ENCODE results near the gene ZNF14.
"Not testable (repeated sequence)": the region's sequence is repeated elsewhere in the genome, so short reads cannot be mapped to it uniquely, and the experiment has no call there.

The ZNF14 gene

DNA sequence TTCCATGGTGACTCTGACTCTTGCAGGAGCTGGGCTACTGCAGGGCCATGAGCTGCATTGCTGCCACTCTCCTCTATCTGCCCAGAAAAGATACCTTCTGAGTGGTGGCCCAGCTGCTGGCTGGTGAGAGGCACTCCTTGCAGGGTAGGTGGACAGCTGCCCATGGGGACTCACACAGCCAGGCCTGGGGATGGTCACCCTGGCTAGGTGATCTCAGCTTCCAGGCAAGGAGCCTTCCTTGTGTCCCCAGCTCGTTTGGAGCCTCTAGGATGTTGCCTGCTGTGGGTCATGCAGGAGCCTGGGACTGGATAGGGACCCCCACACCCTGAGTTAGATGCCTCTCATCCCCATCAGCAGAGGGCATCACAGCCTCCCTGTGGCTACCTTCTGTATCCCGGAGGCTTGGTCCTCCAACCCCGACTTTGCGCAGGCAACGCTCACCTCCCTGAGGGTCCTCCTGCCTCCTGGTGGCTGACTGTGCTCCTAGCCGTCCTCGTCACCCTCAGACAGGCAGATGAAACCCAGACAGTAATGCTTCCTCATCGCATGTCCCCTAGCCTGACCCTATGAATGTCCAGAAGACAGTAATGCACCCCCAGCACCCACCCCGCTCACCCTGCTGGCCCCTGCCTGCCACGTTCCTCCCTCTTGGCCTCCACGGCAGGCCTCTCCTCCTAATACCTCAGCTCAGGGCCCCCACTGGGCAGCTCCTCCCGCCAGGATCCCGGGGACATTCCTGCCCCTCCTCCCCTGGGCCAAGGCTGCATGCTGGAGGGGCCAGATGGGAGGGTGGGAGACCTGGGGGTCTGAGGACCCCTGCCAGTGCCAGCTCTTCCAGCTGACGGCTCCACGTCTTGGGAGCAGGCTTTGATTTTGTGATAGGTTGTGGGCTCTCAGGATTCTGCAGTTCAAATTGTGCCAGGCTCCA, 13.6 kb upstream of the ZNF14 start:
- DNase-seq (ENCODE audit: low read depth in 2 of 2): no peak

DNA sequence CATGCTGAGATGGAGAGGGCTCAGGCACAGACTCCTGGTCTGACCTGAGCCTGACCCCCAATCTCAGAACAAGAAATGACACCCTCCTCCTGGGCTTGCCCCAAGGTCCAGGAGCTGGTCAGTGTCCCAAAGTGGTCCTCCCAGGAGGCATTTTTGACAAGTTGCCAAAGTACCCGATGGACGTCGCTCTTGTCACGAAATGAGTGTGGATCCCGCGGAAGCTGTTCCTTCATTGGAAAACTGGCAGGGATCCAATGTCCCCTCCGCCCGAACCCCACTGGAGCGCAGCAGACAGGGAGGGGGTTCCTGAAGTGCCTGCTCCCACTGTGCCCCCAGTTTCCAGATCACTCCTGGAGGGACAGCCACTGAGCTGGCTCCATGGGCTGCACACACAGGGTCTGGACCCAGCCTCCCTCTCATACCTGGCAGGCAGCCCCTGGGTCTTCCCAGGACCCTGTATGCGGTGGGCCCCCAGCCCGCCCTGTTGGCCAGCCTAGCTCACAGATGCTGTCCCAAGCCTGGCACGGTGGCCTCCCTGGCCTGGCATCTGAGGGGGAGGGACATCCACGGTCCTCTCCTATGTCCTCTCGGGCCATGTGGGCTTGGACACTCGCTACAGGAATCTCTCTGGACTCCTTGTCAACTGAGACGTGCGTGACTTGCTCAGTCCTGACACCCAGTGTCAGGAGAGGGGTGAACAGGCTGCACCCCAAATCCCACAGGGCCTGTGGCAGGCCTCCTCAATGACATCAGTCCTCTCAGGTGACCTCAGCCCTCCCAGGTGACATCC, 12.8 kb upstream of the ZNF14 start:
- no peak for DNase-seq (ENCODE audit: low read depth in 2 of 2)

DNA sequence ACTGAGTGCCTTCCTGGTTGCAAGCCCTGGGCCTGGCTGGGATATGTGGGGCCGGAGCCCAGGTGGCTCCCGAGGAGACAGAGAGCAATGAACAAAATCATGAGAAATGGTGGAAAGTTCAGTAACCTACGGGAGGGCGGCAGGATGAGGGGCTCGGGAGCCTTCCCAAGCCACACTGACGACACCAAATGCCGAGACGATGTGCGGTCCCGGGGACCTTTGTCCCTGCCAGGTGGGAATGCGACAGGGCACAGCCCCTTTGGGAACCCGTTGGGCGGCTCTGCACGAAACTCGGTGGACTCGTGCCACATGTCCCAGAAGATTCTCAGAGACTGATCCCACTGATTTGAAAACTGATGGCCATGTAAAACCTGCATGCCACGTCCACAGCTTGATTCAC, 11.7 kb upstream of the ZNF14 start:
- DNase-seq (ENCODE audit: low read depth in 2 of 2): no peak

DNA sequence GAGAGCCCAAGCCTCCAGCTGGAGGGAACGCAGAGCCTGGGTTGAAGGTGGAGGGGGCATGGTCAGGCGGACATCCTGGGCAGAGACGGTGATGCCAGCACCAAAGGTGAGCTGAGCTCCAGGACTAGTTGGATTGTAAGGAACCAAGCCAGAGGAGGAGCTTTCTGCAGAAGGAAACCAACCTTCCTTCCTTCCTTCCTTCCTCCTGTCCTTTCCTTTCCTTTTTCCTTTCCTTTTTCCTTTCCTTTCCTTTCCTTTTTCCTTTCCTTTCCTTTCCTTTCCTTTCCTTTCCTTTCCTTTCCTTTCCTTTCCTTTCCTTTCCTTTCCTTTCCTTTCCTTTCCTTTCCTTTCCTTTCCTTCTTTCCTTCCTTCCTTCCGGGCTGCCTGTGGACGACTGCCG, 11.0 kb upstream of the ZNF14 start:
- DNase-seq (ENCODE audit: low read depth in 2 of 2): not testable (repeated sequence)

- no peak for DNase-seq (ENCODE audit: low read depth in 2 of 2)
Observed at GRCh38 chr19:19743176-19743575, 10.3 kb upstream of the ZNF14 start.

- DNase-seq (ENCODE audit: low read depth in 2 of 2): no peak
Observed at GRCh38 chr19:19742773-19743172, 9.9 kb upstream of the ZNF14 start.

GRCh38 chr19:19741184-19741583, 8.3 kb upstream of the ZNF14 start:
- no peak for DNase-seq (ENCODE audit: low read depth in 2 of 2)

DNA sequence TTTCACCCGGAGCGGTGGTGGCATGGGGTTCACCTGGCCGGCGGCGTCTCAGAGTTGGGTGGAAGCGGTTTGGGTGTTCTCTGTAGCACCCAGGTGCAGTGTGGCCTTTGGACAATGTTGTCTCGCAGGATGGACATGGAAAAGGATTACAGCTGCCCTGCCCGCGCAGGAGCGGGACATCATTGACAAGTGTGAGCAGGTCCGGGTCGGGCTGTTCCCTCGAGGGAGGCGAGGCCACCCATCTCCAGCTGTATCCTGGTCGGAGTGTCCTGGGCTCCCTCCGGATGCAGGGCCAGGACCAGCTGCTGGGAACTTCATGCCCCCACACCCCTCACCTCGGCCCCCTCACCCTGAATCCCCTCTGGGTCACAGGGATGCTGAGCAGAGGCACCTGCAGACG, 7.8 kb upstream of the ZNF14 start:
- DNase-seq (ENCODE audit: low read depth in 2 of 2): no peak

GRCh38 chr19:19738564-19738963, 5.7 kb upstream of the ZNF14 start:
- no peak for DNase-seq (ENCODE audit: low read depth in 2 of 2)

DNA sequence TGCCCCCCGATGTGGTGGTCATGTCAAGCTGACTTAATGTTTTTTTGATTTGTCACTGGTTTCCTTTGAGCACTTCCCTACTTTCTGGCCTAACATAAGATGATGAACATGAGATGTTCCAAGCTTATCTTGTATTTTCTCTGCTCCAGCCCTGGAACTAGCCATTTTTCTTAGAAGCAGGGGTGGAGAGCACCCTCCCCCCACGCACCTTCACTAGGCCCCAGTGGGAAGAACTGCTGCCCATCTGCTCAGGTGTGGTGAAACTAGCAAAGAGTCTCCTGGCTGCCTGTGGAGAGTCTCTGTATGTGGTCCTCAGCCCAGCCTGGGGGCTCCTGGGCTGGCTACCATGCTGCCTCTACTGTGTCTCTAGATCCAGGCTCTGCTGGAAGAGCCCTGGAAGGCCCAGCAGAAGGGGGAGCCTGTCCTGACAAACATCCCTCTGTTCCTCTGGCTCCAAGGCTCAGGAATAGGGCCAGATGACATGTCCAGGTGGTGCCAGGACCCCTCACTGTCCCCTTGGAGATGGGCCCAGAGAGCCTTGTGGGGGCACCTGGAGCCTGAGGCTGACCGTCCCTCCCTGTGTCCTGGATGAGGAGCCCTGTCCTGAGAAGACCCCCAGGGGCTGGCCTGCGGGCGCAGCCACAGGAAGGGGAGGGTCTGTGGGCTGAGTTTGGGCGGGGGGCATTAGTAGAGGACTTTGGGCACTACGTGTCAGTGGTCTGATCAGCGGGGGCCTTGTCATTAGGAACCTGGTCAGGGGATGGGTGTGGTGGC, 4.8 kb upstream of the ZNF14 start:
- DNase-seq (ENCODE audit: low read depth in 2 of 2): no peak

- no peak for DNase-seq (ENCODE audit: low read depth in 2 of 2)
Observed at GRCh38 chr19:19721896-19722295, 11.0 kb downstream of the ZNF14 start.

GRCh38 chr19:19719798-19720197, 13.1 kb downstream of the ZNF14 start:
- DNase-seq (ENCODE audit: low read depth in 2 of 2): no peak

- no peak for DNase-seq (ENCODE audit: low read depth in 2 of 2)
Observed at GRCh38 chr19:19711934-19712828, 20.7 kb downstream of the ZNF14 start.

- DNase-seq (ENCODE audit: low read depth in 2 of 2): no peak
Observed at GRCh38 chr19:19711306-19711933, 21.5 kb downstream of the ZNF14 start.

DNA sequence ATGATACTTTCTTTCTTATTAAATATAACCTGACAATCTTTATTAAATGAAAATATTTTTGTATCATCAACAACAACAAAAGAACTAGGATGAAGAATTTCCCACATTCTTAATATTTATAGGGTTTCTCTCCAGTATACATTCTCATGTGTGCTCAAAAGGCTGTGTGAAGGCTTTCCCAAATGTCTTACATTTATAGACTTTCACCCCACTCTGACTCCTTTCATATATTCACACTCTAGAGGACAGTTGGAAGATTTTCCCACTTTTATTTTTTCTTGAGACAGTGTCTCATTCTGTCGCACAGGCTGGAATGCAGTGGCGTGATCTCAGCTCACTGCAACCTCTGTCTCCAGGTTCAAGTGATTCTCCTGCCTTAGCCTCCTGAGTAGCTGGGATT, 22.4 kb downstream of the ZNF14 start:
- no peak for DNase-seq (ENCODE audit: low read depth in 2 of 2)

DNA sequence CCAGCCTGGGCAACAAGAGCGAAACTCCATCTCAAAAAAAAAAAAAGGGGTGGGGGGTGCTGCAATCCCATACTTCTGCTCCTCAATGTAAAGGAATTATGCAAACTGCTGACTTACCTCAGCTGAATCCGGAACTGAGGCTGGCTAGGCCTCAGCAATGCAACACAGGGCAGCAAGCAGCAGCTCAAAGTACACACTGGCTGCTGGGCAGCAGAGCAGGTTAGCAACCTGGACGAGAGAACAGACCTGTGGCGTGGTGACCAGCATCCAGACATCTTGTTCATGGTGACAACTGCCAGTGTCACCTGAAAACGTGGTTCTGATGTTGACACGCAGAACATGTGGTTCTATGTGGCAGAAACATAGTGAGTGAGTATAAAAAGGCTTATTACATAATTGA, 28.1 kb downstream of the ZNF14 start:
- DNase-seq (ENCODE audit: low read depth in 2 of 2): no peak

DNA sequence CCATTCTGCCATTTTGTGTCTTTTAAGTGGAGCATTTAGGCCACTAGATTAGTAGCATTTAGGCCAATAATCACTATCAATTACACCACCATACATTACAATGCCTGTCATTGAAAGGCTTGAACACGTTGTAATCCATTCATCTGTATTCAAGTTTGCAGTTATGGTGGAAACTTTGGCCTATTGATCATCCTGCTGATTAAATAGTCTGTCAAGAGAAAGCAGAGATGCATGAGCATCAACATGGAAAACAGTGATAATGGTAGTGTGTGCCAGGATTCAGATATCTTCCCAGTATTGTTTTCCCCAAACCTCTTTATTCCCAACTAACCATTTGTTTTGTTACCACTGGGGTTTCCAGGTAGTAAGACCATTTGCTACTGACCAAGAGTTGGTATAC, 32.4 kb downstream of the ZNF14 start:
- DNase-seq (ENCODE audit: low read depth in 2 of 2): not testable (repeated sequence)

DNA sequence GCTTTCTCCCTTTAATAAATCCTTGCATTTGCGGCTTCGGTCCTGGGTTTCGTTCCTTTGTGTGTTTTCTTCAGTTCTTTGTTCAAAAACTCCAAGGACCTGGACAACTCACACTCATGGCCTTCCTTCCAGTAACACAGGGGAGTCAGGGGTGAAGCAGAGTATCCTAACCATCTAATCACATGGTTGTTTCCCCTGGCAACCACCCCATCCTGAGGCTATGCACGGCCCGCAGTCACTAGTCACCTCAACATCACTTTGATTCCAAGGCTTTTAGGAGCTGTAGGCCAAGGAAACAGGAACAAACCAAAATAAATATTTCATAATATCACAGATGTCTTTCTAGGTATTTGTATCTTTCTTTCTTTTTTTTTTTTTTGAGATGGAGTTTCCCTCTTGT, 35.3 kb downstream of the ZNF14 start:
- DNase-seq (ENCODE audit: low read depth in 2 of 2): no peak

- DNase-seq (ENCODE audit: low read depth in 2 of 2): no peak
Observed at GRCh38 chr19:19696386-19696785, 36.5 kb downstream of the ZNF14 start.

DNA sequence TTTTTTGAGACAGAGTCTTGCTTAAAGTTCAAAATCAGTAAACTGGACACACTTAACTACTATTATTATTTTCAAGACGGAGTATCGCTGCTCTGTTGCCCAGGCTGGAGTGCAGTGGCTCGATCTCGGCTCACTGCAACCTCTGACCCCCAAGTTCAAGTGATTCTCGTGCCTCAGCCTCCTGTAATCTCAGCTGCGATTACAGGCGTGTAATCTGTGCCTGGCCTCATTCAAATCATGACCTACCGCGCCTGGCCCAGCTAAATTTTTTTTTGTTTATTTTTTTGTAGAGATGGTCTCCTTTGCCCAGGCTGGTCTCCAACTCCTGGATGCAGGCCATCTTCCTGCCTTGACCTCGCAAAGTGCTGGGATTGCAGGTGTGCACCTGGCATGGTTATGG, 41.2 kb downstream of the ZNF14 start:
- DNase-seq (ENCODE audit: low read depth in 2 of 2): no peak

DNA sequence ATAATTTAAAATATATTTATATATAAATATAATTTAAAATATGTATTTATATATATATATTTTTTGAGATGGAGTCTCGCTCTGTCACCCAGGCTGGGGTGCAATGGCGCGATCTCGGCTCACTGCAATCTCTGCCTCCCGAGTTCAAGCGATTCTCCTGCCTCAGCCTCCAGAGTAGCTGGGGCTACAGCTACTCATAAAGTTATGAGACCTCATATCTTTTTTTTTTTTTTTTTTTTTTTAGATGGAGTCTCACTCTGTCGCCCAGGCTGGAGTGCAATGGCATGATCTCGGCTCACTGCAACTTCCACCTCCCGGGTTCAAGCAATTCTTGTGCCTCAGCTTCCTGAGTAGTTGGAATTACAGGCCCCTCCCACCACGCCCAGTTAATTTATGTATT, 43.9 kb downstream of the ZNF14 start:
- not testable (repeated sequence) for DNase-seq (ENCODE audit: low read depth in 2 of 2)
